HTR-8/SVneo (cell line): ENCODE results near the gene AXIN1.

Source experiments
- DNase-seq: peaks from one replicate; pipeline ENCODE4 v3.0.0; 2011; ENCODE audit warnings: low spot score, mixed read lengths; ENCODE audit not compliant: insufficient read length
- FAIRE-seq: peaks from 2 replicates; lab custom pipeline; 2011; peaks lifted over from hg19 to GRCh38; lab: Jason Lieb, UNC

AXIN1 gene

DNA sequence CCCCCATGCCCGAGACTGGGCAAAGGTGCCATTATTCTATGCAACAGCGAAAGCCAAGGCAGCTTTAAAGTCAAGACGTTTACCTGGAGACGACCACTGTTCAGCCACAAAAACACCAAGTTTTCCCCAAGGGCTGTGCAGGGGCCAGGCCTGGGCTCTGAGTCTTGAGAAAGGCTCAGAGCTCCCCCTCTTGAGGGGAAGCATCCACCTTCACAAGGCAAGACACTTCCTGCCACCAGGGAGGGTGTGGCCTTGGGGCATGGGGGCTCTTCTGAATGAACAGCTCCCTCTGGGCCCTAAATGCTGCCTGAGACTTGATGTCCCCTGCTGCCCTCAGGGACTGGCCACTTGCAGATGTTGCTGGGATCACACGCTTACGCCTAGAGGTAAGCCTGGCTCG lies 43.0 kb downstream of the AXIN1 start:
- FAIRE-seq (no peak), DNase-seq (no peak)

- no peak for DNase-seq
- FAIRE-seq = no peak
Measured at GRCh38 chr16:307691-308312, 44.7 kb downstream of the AXIN1 start.

DNA sequence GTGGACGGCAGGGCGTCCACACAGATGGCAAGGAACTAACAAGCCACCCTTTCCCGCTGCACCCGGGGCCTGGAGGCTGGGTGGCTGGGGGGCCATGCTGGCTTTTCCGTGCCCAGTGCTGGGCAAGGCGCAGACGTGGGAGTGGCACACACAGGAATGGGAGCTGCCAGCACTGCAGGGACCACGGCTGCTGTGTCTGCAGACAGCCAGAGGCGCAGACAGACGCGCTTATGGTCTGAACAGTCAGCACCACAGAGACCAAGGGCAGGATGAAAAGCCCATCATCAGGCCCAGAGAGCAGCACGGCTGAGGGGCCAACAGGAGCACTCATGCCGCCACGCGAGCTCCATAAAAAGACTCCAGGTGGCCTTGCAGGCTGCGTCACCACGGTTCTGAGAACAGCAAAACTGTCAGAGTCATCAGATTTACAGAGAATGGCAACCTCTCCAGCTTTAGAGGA lies 45.6 kb downstream of the AXIN1 start:
- no peak for FAIRE-seq

DNA sequence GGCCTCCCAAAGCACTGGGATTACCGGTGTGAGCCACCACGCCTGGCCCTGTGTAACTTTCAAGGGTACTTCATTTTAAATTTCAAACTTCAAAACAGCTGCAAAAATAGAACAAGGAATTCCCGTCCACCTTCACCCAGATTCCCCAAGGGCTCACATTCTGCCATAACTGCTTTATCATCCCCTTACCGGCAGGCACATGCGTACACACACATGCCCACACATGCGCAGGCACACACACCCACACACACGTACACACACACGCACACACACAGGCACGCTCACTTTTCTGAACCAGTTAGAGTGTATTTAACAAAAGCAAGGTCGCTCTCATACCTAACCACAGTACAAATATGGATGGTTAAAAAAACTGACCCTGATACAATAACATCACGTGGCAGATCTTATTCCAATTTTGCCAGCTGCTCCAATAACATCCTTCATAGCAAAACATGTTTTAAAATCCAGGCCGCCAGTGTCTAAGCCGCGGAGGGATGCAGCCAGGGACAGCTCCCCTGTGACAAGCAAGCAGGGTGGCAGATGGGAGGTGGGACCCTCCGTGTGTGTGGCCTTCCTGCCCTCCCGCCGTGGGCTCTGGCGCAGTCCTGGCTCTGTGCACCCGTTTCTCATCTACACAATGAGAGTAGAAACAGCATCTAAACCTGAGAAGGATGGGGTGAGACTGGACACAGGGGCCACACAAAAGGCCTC lies 46.5 kb downstream of the AXIN1 start:
- FAIRE-seq = no peak
- no peak for DNase-seq

More for the DNA sequence above, 45.6 kb downstream of the AXIN1 start:
- DNase-seq = no peak

DNA sequence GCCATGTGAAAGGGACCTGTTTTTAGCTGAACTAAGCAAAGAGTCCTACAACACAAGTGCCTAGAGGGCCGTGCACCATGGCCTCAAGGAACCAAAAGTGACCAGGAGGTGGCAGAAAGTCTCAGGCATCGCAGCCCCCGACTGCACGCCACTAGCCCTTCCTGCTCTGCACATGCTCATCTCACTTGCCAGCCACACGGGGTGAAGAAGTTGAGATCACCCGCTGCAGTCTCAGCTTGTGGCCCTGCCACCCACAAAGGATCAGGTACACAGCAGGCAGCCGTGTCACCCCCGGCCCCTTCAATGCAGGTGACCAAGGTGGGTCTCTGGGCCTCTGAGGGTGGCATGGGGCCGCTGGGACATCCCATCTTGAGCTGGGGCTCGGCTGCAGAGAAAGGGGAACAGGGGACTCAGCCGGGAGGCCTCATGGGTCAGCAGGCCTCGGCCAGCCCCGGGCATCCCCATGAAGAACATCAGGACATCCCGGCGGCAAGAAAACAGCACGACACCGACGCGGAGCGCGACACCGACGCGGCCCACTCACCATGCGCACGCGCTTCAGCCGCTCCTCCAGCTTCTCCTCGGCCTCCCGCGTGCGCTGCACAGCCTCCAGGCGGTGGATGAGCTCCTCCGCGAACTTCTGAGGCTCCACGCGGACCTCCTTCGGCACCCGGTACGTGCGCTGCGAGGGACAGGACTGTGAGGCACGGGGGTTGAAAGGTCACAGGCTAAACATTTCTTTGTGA lies 48.6 kb downstream of the AXIN1 start:
- DNase-seq (no peak), FAIRE-seq (no peak)

DNA sequence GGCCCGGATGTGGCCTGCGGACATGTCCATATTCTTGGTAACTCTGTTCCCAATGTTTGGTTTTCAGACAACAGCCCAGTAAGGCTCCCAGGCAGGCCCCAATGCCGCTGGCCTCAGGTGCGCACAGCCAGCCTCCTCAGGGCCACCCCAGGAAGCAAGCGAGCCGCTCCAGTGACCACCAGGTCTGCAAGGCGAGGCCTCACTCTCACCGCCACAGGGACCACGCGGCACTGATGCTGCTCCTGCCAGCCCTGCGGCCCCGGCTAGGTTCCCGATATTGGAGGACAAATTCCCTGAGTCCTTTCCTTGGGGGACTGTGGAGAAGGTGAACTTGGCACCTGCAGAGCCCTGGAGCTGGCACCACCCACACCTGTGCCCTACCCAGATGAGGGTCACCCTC lies 50.6 kb downstream of the AXIN1 start:
- no peak for FAIRE-seq
- DNase-seq = no peak

DNA sequence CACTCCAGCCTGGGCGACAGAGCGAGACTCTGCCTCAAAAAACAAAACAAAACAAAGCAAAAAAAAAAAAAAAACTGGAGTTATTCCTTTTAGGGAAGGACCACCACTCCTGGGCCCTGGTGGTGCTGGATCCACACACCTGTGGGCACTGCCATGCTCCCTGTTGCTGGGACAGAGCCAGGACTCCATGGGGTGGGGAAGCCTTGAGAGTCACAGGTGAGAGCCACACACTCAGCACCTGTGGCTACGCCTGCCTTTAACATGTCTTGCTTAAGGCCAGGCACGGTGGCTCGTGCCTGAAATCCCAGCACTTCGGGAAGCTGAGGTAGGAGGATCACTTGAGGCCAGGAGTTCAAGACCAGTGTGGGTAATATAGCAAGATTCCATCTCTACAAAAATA lies 51.3 kb downstream of the AXIN1 start:
- no peak for FAIRE-seq
- no peak for DNase-seq

DNA sequence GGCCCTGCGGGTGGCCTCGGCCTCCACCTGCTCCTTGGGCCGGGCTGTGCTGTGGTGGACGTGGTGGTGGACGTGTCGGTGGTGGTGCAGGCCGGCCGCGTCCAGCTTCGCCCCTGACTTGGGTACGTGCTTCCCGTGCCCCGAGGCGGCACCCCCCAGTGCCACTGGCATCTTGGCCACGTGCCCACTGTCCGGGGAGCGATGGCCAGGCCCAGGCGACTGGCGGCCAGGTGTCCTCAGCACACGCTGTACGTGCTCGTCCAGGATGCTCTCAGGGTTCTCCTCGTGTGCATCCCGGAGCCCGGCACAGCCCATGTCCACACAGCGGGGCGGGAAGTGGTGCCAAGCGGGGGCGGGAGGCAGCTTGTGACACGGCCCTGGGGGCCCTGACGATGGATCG lies 54.7 kb downstream of the AXIN1 start:
- DNase-seq (no peak), FAIRE-seq (no peak)

DNA sequence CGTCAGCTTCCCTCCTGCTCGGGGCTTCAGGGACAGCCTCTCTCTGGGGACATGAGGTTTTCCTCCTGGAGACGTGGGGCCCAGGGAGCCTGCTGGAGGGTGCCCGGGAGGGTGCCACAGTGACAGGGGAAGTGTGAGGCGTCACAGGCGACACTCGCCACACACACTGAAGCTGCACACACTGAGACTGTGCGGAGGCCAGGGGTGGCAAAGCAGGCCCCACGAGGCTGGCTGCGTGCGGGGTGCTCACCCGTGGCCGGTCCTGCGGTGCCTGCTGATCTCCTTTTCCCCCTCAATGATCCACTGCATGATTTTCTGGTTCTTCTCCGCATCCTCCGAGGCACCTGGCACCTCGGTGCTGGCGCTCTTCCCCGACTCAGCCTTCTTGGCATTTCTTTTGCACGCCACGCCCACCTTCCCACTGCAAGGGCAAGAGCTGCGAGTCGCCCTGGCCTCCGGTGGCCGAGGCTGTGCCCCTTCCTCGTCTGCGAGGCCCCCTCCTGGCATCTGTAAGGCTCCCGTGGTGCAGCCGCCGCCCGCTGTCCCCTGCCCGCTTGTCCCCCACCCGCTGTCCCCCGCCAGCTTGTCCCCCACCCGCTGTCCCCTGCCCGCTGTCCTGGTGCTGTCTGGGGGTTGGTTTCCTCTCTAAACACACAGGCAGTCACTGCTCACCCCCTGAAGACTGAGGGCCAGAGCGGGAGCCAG lies 55.6 kb downstream of the AXIN1 start:
- FAIRE-seq (no peak), DNase-seq (no peak)

DNA sequence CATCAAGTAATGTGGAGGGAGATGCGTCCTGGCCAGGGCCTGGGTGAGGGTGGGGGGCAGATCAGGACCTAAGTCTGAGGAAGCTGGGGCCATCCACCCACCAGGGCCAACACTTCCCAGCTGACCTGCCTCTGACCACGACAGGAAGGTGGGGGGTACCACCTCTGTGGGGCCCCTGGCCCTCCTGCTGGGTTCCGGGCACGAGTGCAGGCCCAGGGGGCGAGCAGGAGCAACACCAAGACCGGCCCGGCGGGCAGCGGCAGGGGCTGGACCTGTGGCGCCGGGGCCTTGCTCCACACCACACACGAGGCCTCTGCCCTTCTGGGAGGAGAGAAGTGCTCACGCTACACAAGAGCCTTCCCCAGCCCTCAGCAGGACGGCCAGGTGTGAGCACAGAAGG lies 56.2 kb downstream of the AXIN1 start:
- FAIRE-seq = no peak
- DNase-seq = no peak

DNA sequence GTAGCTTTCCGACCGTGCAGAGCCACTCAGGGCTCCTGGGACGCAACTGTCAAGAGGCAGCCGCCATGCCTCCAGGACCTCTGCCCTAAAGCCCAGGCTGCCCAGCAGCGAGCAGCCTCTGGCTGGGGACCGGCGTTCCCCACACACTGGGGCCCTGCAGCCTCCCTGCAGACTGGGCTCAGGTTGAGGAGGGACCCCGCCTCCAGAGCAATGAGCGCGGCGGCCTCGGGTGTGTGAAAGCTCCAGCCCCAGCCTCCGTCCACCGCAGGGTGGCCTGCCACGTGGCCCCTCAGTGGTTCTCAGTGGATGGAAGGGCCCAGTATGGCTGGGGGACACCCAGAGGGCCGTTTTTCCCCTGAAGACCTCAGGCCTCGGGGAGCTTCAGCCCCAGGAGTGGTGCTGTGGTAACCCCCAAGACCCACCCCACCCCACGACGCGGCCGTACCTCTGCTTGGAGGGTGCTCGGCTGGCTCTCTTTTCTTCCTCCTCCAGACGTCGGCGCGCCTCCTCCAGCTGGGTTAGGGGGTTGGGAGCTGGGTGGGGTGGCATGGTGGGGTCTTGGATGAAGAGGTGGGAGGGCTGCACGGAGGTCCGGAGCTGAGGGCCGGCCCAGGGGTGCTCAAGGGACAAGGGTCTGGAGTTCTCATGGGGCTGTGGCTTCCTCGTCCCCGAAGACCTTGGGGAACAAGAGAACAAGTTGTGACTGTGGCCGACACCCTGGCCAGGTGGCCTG lies 59.3 kb downstream of the AXIN1 start:
- DNase-seq (no peak), FAIRE-seq (no peak)

DNA sequence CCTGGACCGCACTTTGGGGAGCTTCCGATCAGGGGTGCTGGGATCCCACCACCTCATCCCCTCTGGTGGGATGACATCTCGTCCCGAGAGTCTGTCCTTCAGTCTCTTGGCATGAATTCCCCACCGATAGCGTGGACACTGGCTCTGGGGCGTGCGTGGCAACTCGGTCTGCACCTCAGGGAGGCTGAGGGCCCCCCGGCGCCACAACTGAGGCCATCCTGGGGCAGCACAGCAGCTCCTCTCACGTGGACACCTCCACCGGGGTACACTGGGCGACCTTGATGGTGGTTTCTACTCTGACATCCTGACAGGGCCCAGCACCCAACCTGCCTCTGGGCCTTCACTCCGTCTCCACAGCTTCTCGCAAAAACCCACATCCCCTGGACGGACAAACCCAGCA lies 61.0 kb downstream of the AXIN1 start:
- FAIRE-seq (no peak), DNase-seq (no peak)

- no peak for DNase-seq
- no peak for FAIRE-seq
Measured at GRCh38 chr16:290681-291405, 61.7 kb downstream of the AXIN1 start.

DNA sequence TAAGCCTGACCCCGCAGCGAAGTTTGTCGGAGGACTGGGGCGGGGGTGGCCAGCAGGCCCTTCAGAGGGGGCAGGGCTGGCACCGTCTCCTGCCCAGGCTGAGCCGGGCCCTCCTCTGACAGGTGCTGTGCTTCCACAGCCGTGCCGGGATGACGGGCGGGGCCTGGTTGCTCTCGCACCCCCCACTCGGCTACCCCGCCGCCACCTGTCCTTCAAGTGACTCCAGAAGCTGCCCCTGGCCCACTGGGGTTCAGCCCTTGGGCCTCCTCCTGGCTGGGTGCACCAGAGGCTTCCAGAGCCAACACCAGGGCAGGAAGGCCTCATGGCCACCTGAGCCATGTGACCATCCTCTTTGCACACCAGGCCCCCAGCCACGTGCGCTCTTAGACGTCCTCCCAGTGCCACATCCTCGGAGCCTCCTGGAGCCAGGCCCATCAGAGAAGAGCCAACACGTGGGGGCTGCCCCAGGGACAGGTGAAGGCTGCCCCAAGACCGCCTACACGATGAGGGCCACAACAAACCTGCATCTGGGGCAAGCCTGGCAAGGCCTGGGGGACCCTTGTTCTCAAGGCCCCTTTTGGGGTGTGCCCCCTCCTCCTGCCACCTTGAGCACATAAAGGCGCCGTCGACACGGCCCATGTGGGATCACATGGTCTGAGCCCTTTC lies 62.4 kb downstream of the AXIN1 start:
- no peak for DNase-seq
- no peak for FAIRE-seq

GRCh38 chr16:289395-289997 lies 63.0 kb downstream of the AXIN1 start:
- FAIRE-seq (no peak), DNase-seq (no peak)

DNA sequence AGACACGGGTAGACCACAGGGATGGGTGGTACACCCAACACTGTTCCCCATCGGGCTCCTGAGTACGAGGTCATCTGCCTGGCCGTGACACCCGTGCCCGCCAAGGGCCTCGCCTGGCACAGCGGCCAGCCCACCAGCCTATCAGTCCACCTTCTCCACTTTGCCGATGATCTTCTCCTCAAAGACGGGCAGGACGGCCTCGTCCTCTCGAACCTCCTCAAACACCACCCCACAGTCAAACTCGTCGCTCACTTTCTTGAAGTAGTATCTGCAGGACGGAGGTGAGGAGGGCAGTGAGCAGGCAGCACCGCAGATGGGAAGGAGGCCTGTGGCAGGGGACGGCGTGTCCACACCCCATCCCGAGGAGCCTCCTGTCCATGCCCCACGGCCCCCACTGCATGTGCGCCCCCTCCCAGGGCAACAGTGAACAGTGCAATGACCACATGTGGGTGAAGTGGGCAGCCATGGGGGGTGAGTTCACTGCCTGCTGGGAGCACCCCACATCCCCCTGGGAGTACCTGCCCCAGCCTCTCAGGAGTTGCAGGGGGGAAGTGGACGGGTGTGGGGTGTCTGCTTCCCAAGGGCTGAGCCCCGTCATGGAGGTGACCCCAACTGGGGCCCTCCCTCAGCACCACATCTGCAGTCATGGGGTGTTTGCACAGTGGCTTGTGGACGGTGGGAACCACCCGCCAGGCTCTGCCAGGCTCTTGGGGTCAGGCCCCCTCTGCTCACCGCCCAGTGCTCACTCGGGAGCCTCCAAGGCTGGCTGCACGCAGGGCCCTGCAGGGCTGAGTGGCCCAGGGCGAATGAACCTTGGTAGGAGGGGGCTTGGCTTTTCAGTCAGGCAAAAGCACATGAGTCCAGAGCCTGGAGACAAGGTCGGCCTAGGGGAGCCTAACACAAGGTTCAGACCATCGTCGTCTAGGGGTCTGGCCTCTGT lies 64.3 kb downstream of the AXIN1 start:
- FAIRE-seq (no peak), DNase-seq (no peak)

DNA sequence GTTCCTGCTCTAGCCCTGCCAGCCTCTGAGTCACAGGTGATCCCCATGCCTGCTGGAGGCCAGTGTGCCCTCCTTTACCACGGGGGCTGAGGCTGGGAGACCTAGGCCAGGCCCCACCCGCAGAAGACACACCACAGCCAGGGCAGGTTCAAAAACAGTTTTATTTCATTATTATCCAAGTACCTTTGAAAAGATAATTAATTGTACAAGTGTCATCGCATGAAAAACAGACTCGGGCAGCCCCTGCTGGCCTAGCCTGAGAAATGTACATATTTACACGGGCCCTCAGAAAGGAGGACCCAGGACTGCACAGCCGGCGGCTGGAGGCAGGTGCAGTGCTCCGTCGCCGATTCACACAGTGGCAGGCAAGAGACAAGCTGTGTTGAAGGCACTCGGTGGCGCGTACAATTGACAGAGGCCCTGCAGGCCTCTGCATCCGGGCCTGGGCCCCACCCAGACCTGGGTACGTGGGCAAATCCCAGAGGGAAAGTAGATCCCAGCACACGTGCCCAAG lies 65.2 kb downstream of the AXIN1 start:
- DNase-seq (no peak), FAIRE-seq (no peak)
